ENCODE results near the gene FBXO31. TPM values are rescaled to one million over a fixed set of nuclear protein-coding genes. Genes with fewer than 3 reads are reported as not detected.

FBXO31 gene
- total and polyA plus RNA-seq, 2 donors (not counting 1 experiment from before 2014, with no cell fraction given): 17.8 to 32.9 TPM

- peaks cover 2% of the 10 kb centered on the region for H3K4me1 Mint-ChIP-seq
- H3K27me3 Mint-ChIP-seq: no peaks in the 10 kb centered on the region
- no peaks in the 10 kb centered on the region for H3K4me1 ChIP-seq (ENCODE audit: control insufficient read depth in 2 of 2, insufficient read depth in 2 of 2, low read length in 2 of 2)
- ChIA-PET POLR2A (no interaction called here), CTCF (interaction anchor here (0.5 kb wide), 1 partner anchor 144 kb away, joined by 3 read pairs; no protein-coding TSS in a partner anchor)
- TF ChIP-seq, protein P1, sequence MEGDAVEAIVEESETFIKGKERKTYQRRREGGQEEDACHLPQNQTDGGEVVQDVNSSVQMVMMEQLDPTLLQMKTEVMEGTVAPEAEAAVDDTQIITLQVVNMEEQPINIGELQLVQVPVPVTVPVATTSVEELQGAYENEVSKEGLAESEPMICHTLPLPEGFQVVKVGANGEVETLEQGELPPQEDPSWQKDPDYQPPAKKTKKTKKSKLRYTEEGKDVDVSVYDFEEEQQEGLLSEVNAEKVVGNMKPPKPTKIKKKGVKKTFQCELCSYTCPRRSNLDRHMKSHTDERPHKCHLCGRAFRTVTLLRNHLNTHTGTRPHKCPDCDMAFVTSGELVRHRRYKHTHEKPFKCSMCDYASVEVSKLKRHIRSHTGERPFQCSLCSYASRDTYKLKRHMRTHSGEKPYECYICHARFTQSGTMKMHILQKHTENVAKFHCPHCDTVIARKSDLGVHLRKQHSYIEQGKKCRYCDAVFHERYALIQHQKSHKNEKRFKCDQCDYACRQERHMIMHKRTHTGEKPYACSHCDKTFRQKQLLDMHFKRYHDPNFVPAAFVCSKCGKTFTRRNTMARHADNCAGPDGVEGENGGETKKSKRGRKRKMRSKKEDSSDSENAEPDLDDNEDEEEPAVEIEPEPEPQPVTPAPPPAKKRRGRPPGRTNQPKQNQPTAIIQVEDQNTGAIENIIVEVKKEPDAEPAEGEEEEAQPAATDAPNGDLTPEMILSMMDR (IDR thresholded peaks at IDR 0.05): no peak
- no peak for TF ChIP-seq EZH2 (IDR thresholded peaks at IDR 0.05; ENCODE audit: borderline replicate concordance, insufficient read depth, low read depth, low read length, poor library complexity, severe bottlenecking)
- WGBS (ENCODE audit: insufficient coverage): 97% methylated on average over 16 of the region's 16 CpGs
- no peaks in the 10 kb centered on the region for H3K9me3 ChIP-seq (ENCODE audit: control extremely low read depth in 1 of 3, control insufficient read depth in 2 of 3, insufficient read depth in 1 of 3, low read length in 2 of 3)
- DNase-seq (no peak), ATAC-seq (ENCODE audit: low read depth) (no peak)
- no peak overlapping the region for H3K27ac Mint-ChIP-seq
- intact Hi-C loops (cut with micrococcal nuclease): no loop called here
- H3K4me3 ChIP-seq (ENCODE audit: control extremely low read depth in 1 of 5, extremely low read depth in 1 of 5, insufficient read depth in 1 of 5, low read depth in 2 of 5, low read length in 4 of 5): no peak overlapping the region
- no peak overlapping the region for H3K9ac ChIP-seq (ENCODE audit: low read length)
- no peak overlapping the region for H2AFZ ChIP-seq (ENCODE audit: insufficient read depth, low read depth, low read length, poor library complexity, severe bottlenecking)
- no peaks in the 10 kb centered on the region for H3K9me3 Mint-ChIP-seq (ENCODE audit: insufficient read depth)
- H3K4me2 ChIP-seq (replicated peaks; ENCODE audit: low read depth, low read length, poor library complexity, severe bottlenecking): no peak overlapping the region
- H3K79me2 ChIP-seq (ENCODE audit: control insufficient read depth, insufficient read depth, low read length): peaks cover 42% of the 10 kb centered on the region
- peaks cover 25% of the 10 kb centered on the region for H4K20me1 ChIP-seq (ENCODE audit: control insufficient read depth, insufficient read depth, low read length, poor library complexity, severe bottlenecking)
- no peaks in the 10 kb centered on the region for H3K27me3 ChIP-seq (replicated peaks in 1 of 4; ENCODE audit: control extremely low read depth in 1 of 4, control insufficient read depth in 3 of 4, insufficient read depth in 4 of 4, low read length in 3 of 4)
- H3K27ac ChIP-seq (ENCODE audit: low read length in 2 of 2): no peak overlapping the region
- H3K4me3 Mint-ChIP-seq: no peak overlapping the region
- H3K36me3 ChIP-seq (replicated peaks in 1 of 2; ENCODE audit: control extremely low read depth in 1 of 2, control insufficient read depth in 1 of 2, extremely low read depth in 1 of 2, insufficient read depth in 2 of 2, low read length in 1 of 2): peaks cover 0 to 51% of the 10 kb centered on the region in 2 experiments
These were observed 22.5 kb downstream of the FBXO31 start for GRCh38 chr16:87360862-87361610.

DNA sequence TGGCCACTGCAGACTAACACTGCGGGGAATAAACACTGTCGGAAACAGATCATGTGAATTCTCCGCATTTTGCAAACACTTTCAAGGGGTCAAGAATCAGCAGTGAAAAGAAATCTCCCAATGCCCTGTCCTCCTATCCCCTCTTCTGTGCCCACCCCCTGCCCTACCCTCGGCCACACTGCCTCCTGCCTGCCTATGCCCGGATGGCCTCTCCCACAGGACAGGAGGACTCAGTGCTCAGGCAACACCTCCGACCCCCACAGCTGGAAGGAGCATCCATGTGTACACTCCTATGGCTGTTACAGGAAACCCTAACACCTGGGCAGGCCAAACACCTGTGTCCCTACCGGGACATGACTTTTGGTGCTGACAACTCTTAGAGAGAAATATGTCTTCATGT, 24.5 kb downstream of the FBXO31 start:
- Mint-ChIP-seq H3K27ac (no peak overlapping the region), H3K4me3 (no peak overlapping the region), H3K9me3 (ENCODE audit: insufficient read depth) (no peaks in the 10 kb centered on the region), H3K4me1 (no peaks in the 10 kb centered on the region), H3K27me3 (no peaks in the 10 kb centered on the region)
- Histone ChIP-seq H3K27me3 (replicated peaks in 1 of 4; ENCODE audit: control extremely low read depth in 1 of 4, control insufficient read depth in 3 of 4, insufficient read depth in 4 of 4, low read length in 3 of 4) (no peaks in the 10 kb centered on the region), H3K4me1 (ENCODE audit: control insufficient read depth in 2 of 2, insufficient read depth in 2 of 2, low read length in 2 of 2) (no peaks in the 10 kb centered on the region), H3K4me2 (replicated peaks; ENCODE audit: low read depth, low read length, poor library complexity, severe bottlenecking) (no peak overlapping the region), H3K27ac (ENCODE audit: low read length in 2 of 2) (no peak overlapping the region), H4K20me1 (ENCODE audit: control insufficient read depth, insufficient read depth, low read length, poor library complexity, severe bottlenecking) (peaks cover 12% of the 10 kb centered on the region), H3K9me3 (ENCODE audit: control extremely low read depth in 1 of 3, control insufficient read depth in 2 of 3, insufficient read depth in 1 of 3, low read length in 2 of 3) (no peaks in the 10 kb centered on the region), H3K79me2 (ENCODE audit: control insufficient read depth, insufficient read depth, low read length) (peaks cover 27% of the 10 kb centered on the region), H2AFZ (ENCODE audit: insufficient read depth, low read depth, low read length, poor library complexity, severe bottlenecking) (no peak overlapping the region), H3K36me3 (replicated peaks in 1 of 2; ENCODE audit: control extremely low read depth in 1 of 2, control insufficient read depth in 1 of 2, extremely low read depth in 1 of 2, insufficient read depth in 2 of 2, low read length in 1 of 2) (peaks cover 0 to 46% of the 10 kb centered on the region in 2 experiments), H3K4me3 (ENCODE audit: control extremely low read depth in 1 of 5, extremely low read depth in 1 of 5, insufficient read depth in 1 of 5, low read depth in 2 of 5, low read length in 4 of 5) (no peak overlapping the region), H3K9ac (ENCODE audit: low read length) (no peak overlapping the region)
- intact Hi-C loops (cut with micrococcal nuclease): no loop called here
- ChIA-PET CTCF (interaction anchor here (0.6 to 1.4 kb wide), 3 partner anchors 36 to 725 kb away, joined by 3 to 5 read pairs (median 4); no protein-coding TSS in a partner anchor), POLR2A (no interaction called here)
- no peak for DNase-seq
- ATAC-seq (ENCODE audit: low read depth): no peak
- TF ChIP-seq, protein P1 (IDR thresholded peaks at IDR 0.05): no peak
- TF ChIP-seq EZH2 (IDR thresholded peaks at IDR 0.05; ENCODE audit: borderline replicate concordance, insufficient read depth, low read depth, low read length, poor library complexity, severe bottlenecking): no peak
- 98% methylated on average over 6 of the region's 7 CpGs for WGBS (ENCODE audit: insufficient coverage)
